Neural cell (in vitro differentiated cells): ENCODE measurements around the gene ITM2B. TPM values are rescaled to one million over a fixed set of nuclear protein-coding genes. Genes with fewer than 3 reads are reported as not detected.

Experiments
- H2AFZ ChIP-seq: fragments of 200-600, 300-800 bp; sonication (generic), shearing (Covaris generic); 2 replicates; pipeline ENCODE4 v1.6.0; 2014; ENCODE audit warnings: low read depth, mild to moderate bottlenecking, antibody characterized with exemption, low read length, moderate library complexity
- H3F3A ChIP-seq: fragments of 200-600 bp; shearing (Covaris generic); 2 replicates; pipeline ENCODE4 v1.6.1; 2016; ENCODE audit warnings: mild to moderate bottlenecking, moderate library complexity, mixed read lengths, antibody characterized with exemption, low read length; ENCODE audit not compliant: insufficient read depth, poor library complexity, severe bottlenecking
- H3K27ac ChIP-seq: fragments of 200-600, 300-800 bp; sonication (generic), shearing (Covaris generic); 2 replicates; pipeline ENCODE4 v1.5.1; 2014; ENCODE audit warnings: mild to moderate bottlenecking, low read length, moderate library complexity
- H3K27me3 ChIP-seq: fragments of 300-800, 200-600 bp; sonication (generic), shearing (Covaris generic); 2 replicates; pipeline ENCODE4 v1.6.0; 2014; ENCODE audit warnings: mild to moderate bottlenecking, low read depth, low read length, moderate library complexity; ENCODE audit not compliant: insufficient read depth
- H3K36me3 ChIP-seq: fragments of 300-800, 200-600 bp; sonication (generic), shearing (Covaris generic); 2 replicates; pipeline ENCODE4 v1.5.1; 2014; ENCODE audit warnings: mild to moderate bottlenecking, antibody characterized with exemption, low read length, moderate library complexity; ENCODE audit not compliant: insufficient read depth
- H3K4me2 ChIP-seq: fragments of 300-800, 200-600 bp; sonication (generic), shearing (Covaris generic); 2 replicates; pipeline ENCODE4 v1.6.0; 2014; ENCODE audit warnings: mild to moderate bottlenecking, low read length
- H3K4me3 ChIP-seq: fragments of 300-800, 200-600 bp; sonication (generic), shearing (Covaris generic); 2 replicates; pipeline ENCODE4 v1.5.1; 2014; ENCODE audit warnings: mild to moderate bottlenecking, low read length, moderate library complexity
- H3K79me2 ChIP-seq: fragments of 200-600 bp; shearing (Covaris generic); replicated peaks from 2 replicates; pipeline ENCODE4 v1.6.0; 2014; ENCODE audit warnings: mild to moderate bottlenecking, low read length, moderate library complexity; ENCODE audit not compliant: insufficient read depth
- H3K9ac ChIP-seq: fragments of 300-800, 200-600 bp; sonication (generic), shearing (Covaris generic); 2 replicates; pipeline ENCODE4 v1.6.1; 2016; ENCODE audit warnings: mild to moderate bottlenecking, low read length, mixed read lengths
- H3K9me2 ChIP-seq: fragments of 200-600 bp; shearing (Covaris generic); 2 replicates; pipeline ENCODE4 v1.6.1; 2016; ENCODE audit warnings: mild to moderate bottlenecking, low read length, mixed read lengths; ENCODE audit not compliant: insufficient read depth
- H3K9me3 ChIP-seq: fragments of 200-600, 300-800 bp; sonication (generic), shearing (Covaris generic); 2 replicates; pipeline ENCODE4 v1.6.1; 2016; ENCODE audit warnings: mild to moderate bottlenecking, mixed run types, low read length, moderate library complexity, mixed read lengths
- H4K20me1 ChIP-seq: fragments of 200-600 bp; shearing (Covaris generic); 2 replicates; pipeline ENCODE4 v1.6.1; 2016; ENCODE audit warnings: mild to moderate bottlenecking, mixed run types; ENCODE audit not compliant: insufficient read depth
- EP300 ChIP-seq: fragments of 450-650 bp; conservative IDR thresholded peaks from 2 replicates; pipeline ENCODE4 v1.6.1; 2014; ENCODE audit warnings: antibody characterized with exemption, mild to moderate bottlenecking, moderate library complexity; ENCODE audit not compliant: poor library complexity, severe bottlenecking
- EZH2 ChIP-seq: fragments of 200-600, 300-800 bp; shearing (Covaris generic), sonication (generic); IDR thresholded peaks from 2 replicates; pipeline ENCODE4 v1.6.1; 2014; ENCODE audit warnings: antibody characterized with exemption, low read length, borderline replicate concordance, mild to moderate bottlenecking; ENCODE audit not compliant: insufficient read depth, poor library complexity, severe bottlenecking
- MXI1 ChIP-seq: fragments of 450-650 bp; conservative IDR thresholded peaks from 2 replicates; pipeline ENCODE4 v1.6.1; 2014; ENCODE audit warnings: antibody characterized with exemption, mild to moderate bottlenecking; ENCODE audit not compliant: poor library complexity, severe bottlenecking
- POLR2AphosphoS5 ChIP-seq: IDR thresholded peaks from 2 replicates; pipeline ENCODE4 v1.6.1; 2012
- RAD21 ChIP-seq: fragments of 450-650 bp; conservative IDR thresholded peaks from 2 replicates; pipeline ENCODE4 v1.6.1; 2014; ENCODE audit warnings: antibody characterized with exemption, mild to moderate bottlenecking, moderate library complexity
- REST ChIP-seq: IDR thresholded peaks from 2 replicates; pipeline ENCODE4 v1.6.1; 2012; ENCODE audit warnings: borderline replicate concordance
- SMC3 ChIP-seq: fragments of 450-650 bp; conservative IDR thresholded peaks from 2 replicates; pipeline ENCODE4 v1.6.1; 2014; ENCODE audit warnings: antibody characterized with exemption, mild to moderate bottlenecking, moderate library complexity; ENCODE audit not compliant: poor library complexity
- TAF1 ChIP-seq: IDR thresholded peaks from 2 replicates; pipeline ENCODE4 v1.6.1; 2012; ENCODE audit warnings: low read depth
- polyA plus RNA-seq: library from polyadenylated mRNA; depleted of rRNA; stranded (reverse); fragments of >200 nt; gene quantifications from 2 replicates; pipeline ENCODE4 v1.2.3, GENCODE V29; 2014
- TF ChIP-seq, protein P1 (sequence below): fragments of 450-650 bp; IDR thresholded peaks from 2 replicates; pipeline ENCODE4 v1.5.1; 2014; ENCODE audit warnings: antibody characterized with exemption, mild to moderate bottlenecking, moderate library complexity; ENCODE audit not compliant: poor library complexity, severe bottlenecking

The ITM2B gene
- polyA plus RNA-seq, 1 donor from 2014 or later: 275 TPM

DNA sequence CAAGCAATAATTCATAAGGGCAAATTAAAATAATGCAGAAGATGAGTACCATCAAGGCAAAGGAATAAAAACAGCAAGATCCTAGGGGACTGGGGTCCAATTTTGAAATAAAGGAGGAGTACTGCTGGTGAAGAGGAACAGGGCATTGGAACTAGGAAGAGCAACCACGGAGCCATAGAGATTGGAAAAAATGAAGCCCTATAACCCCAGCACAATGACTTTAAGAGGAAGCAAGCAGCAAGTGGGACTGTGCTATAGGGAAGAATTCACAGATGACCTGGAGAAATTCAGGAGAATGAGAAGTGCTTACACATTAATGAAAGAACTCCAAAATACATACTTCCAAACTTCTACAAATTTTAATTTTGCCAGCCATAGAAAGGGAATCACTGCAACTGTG, 44.9 kb upstream of the ITM2B start:
- TF ChIP-seq, protein P1, sequence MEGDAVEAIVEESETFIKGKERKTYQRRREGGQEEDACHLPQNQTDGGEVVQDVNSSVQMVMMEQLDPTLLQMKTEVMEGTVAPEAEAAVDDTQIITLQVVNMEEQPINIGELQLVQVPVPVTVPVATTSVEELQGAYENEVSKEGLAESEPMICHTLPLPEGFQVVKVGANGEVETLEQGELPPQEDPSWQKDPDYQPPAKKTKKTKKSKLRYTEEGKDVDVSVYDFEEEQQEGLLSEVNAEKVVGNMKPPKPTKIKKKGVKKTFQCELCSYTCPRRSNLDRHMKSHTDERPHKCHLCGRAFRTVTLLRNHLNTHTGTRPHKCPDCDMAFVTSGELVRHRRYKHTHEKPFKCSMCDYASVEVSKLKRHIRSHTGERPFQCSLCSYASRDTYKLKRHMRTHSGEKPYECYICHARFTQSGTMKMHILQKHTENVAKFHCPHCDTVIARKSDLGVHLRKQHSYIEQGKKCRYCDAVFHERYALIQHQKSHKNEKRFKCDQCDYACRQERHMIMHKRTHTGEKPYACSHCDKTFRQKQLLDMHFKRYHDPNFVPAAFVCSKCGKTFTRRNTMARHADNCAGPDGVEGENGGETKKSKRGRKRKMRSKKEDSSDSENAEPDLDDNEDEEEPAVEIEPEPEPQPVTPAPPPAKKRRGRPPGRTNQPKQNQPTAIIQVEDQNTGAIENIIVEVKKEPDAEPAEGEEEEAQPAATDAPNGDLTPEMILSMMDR: no peak
- TF ChIP-seq TAF1 (no peak), EP300 (no peak), MXI1 (no peak), REST (no peak), POLR2AphosphoS5 (no peak), EZH2 (no peak), RAD21 (no peak), SMC3 (no peak)
- no peaks in the 10 kb centered on the region for H3F3A ChIP-seq
- H3K9me2 ChIP-seq: no peaks in the 10 kb centered on the region
- no peak overlapping the region for H2AFZ ChIP-seq
- no peaks in the 10 kb centered on the region for H4K20me1 ChIP-seq
- H3K27ac ChIP-seq: no peak overlapping the region
- H3K27me3 ChIP-seq: no peaks in the 10 kb centered on the region
- H3K4me2 ChIP-seq: no peak overlapping the region
- no peak overlapping the region for H3K4me3 ChIP-seq
- H3K79me2 ChIP-seq: no peaks in the 10 kb centered on the region
- no peak overlapping the region for H3K9ac ChIP-seq
- no peaks in the 10 kb centered on the region for H3K9me3 ChIP-seq
- H3K36me3 ChIP-seq: no peaks in the 10 kb centered on the region

DNA sequence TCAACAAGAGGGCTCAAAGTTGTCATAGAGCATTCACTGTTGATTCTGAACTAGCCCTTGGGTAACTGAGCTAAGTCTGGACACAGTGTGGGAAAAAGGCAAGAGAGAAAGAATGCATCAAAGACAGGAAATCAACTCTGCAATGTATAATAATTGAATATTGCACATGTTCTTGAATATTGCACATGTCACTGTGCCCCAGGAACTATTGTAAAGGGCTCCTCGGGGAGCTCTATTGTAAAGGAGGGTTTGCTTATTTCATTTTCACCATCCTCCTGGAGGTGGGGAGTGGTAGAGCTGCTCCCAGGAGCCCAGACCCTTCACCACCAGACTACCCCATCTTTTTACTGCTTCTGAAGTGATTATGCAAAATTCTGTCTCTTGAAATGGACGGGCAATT, 44.4 kb upstream of the ITM2B start:
- H3K9me2 ChIP-seq: no peaks in the 10 kb centered on the region
- H2AFZ ChIP-seq: no peak overlapping the region
- no peaks in the 10 kb centered on the region for H4K20me1 ChIP-seq
- no peaks in the 10 kb centered on the region for H3K9me3 ChIP-seq
- no peak overlapping the region for H3K4me3 ChIP-seq
- H3K27ac ChIP-seq: no peak overlapping the region
- no peak for TF ChIP-seq POLR2AphosphoS5
- H3K27me3 ChIP-seq: no peaks in the 10 kb centered on the region
- no peaks in the 10 kb centered on the region for H3F3A ChIP-seq
- no peak overlapping the region for H3K9ac ChIP-seq
- H3K36me3 ChIP-seq: no peaks in the 10 kb centered on the region
- no peak overlapping the region for H3K4me2 ChIP-seq
- no peaks in the 10 kb centered on the region for H3K79me2 ChIP-seq

GRCh38 chr13:48189171-48189570, 43.8 kb upstream of the ITM2B start:
- H3K79me2 ChIP-seq: no peaks in the 10 kb centered on the region
- TF ChIP-seq REST: no peak
- no peak for TF ChIP-seq TAF1
- no peak for TF ChIP-seq MXI1
- no peak for TF ChIP-seq POLR2AphosphoS5
- TF ChIP-seq EZH2: no peak
- no peak for TF ChIP-seq RAD21
- TF ChIP-seq, protein P1: no peak
- no peak for TF ChIP-seq EP300
- TF ChIP-seq SMC3: no peak
- H3K4me2 ChIP-seq: no peak overlapping the region
- H3K4me3 ChIP-seq: no peak overlapping the region
- no peaks in the 10 kb centered on the region for H3K36me3 ChIP-seq
- H3K9me3 ChIP-seq: no peaks in the 10 kb centered on the region
- no peak overlapping the region for H3K9ac ChIP-seq
- H3K27ac ChIP-seq: no peak overlapping the region
- H3F3A ChIP-seq: no peaks in the 10 kb centered on the region
- H4K20me1 ChIP-seq: no peaks in the 10 kb centered on the region
- no peak overlapping the region for H2AFZ ChIP-seq
- no peaks in the 10 kb centered on the region for H3K27me3 ChIP-seq
- H3K9me2 ChIP-seq: no peaks in the 10 kb centered on the region
